ENCODE data around the gene CADPS.

- TF ChIP-seq CTCF (IDR thresholded peaks at IDR 0.05; ENCODE audit: poor library complexity) (no peak), EZH2 (IDR thresholded peaks at IDR 0.05; ENCODE audit: borderline replicate concordance) (peak; percentile 50), EZH2phosphoT487 (IDR thresholded peaks at IDR 0.05; ENCODE audit: low read depth, severe bottlenecking, unreplicated experiment) (no peak)
Measured at GRCh38 chr3:62365391-62366125, 509.7 kb downstream of the CADPS start.

Measured in hepatocyte (in vitro differentiated cells).